Peyer's patch (tissue), 4 donors: ENCODE data around the gene RPL13A. TPM values are rescaled to one million over a fixed set of nuclear protein-coding genes. Genes with fewer than 3 reads are reported as not detected.
"Not testable (repeated sequence)": the region's sequence is repeated elsewhere in the genome, so short reads cannot be mapped to it uniquely, and the experiment has no call there.

Source experiments
- DNase-seq, 3 donors: peaks; one replicate each; pipeline ENCODE4 v3.0.0-alpha.2; 2017 to 2019
- H3K27ac ChIP-seq, 4 donors: fragments of 200-600 bp; sonication (generic); one replicate each; pipeline ENCODE4 v1.5.1; 2016 to 2019
- H3K27me3 ChIP-seq, 2 donors: fragments of 200-600 bp; sonication (generic); one replicate each; pipeline ENCODE4 v1.5.1; 2019
- H3K36me3 ChIP-seq, 3 donors: fragments of 200-600 bp; sonication (generic); one replicate each; pipeline ENCODE4 v1.5.1; 2016 to 2019
- H3K4me1 ChIP-seq, 4 donors: fragments of 200-600 bp; sonication (generic); one replicate each; pipeline ENCODE4 v1.5.1; 2016 to 2019
- H3K4me3 ChIP-seq, 4 donors: fragments of 200-600 bp; sonication (generic); 1 replicate in 3 of 4; 2 replicates in 1 of 4; pipeline ENCODE4 v1.5.1; 2016 to 2019; ENCODE audit warnings: mild to moderate bottlenecking in 1 of 4
- H3K9me3 ChIP-seq, 4 donors: fragments of 200-600 bp; sonication (generic); one replicate each; pipeline ENCODE4 v1.5.1; 2016 to 2019; ENCODE audit warnings: mild to moderate bottlenecking in 1 of 4
- POLR2A ChIP-seq, 2 donors: fragments of 450-650 bp; IDR thresholded peaks; one replicate each; pipeline ENCODE4 v1.5.1; 2017; ENCODE audit warnings: antibody characterized with exemption in 2 of 2, mild to moderate bottlenecking in 2 of 2, moderate library complexity in 2 of 2
- total RNA-seq, 4 donors: library from RNA; depleted of rRNA; stranded (reverse); fragments of >200 nt; gene quantifications; one replicate each; pipeline ENCODE4 v1.1.0, GENCODE V29; 2016
- TF ChIP-seq, protein P1 (sequence below), 6 experiments: fragments of 450-650 bp in 4 of 6; fragments of 200-600 bp in 2 of 6; sonication (generic) in 1 of 6; IDR thresholded peaks; one replicate each; pipeline ENCODE4 v1.5.1; 2017 to 2019; ENCODE audit warnings: antibody characterized with exemption in 6 of 6, mild to moderate bottlenecking in 3 of 6, moderate library complexity in 1 of 6

The RPL13A gene
- total RNA-seq, 4 donors from 2014 or later: 1,523 to 3,539 (median 1,798) TPM

DNA sequence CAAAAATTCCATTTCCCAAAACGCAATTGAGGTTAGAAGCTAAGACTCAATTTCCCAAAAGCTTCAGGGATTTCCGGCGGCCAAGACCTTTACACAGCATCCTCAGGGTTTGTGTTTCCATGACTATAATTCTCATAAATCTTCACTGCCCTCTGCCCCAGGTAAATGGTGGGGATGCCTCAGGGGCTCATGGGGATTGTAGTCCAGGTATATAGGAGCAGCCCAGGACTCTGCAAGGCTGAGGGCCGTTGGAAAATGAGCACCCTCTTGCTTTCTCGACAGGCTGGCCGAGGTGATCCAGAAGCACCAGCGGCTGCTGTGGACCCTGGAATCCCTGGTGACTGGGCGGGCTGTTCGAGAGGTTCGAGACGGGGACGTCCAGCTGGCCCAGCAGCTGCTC lies 28.0 kb upstream of the RPL13A start:
- H3K4me1 ChIP-seq: peaks cover 2 to 25% (median 5%) of the 10 kb centered on the region in 4 donors
- H3K4me3 ChIP-seq: no peak overlapping the region
- no peaks in the 10 kb centered on the region for H3K9me3 ChIP-seq
- no peak for DNase-seq
- TF ChIP-seq, protein P1, sequence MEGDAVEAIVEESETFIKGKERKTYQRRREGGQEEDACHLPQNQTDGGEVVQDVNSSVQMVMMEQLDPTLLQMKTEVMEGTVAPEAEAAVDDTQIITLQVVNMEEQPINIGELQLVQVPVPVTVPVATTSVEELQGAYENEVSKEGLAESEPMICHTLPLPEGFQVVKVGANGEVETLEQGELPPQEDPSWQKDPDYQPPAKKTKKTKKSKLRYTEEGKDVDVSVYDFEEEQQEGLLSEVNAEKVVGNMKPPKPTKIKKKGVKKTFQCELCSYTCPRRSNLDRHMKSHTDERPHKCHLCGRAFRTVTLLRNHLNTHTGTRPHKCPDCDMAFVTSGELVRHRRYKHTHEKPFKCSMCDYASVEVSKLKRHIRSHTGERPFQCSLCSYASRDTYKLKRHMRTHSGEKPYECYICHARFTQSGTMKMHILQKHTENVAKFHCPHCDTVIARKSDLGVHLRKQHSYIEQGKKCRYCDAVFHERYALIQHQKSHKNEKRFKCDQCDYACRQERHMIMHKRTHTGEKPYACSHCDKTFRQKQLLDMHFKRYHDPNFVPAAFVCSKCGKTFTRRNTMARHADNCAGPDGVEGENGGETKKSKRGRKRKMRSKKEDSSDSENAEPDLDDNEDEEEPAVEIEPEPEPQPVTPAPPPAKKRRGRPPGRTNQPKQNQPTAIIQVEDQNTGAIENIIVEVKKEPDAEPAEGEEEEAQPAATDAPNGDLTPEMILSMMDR (IDR thresholded peaks at IDR 0.05): no peak
- TF ChIP-seq POLR2A (IDR thresholded peaks at IDR 0.05): no peak
- H3K36me3 ChIP-seq: peaks cover 0 to 45% (median 0%) of the 10 kb centered on the region in 3 donors
- H3K27ac ChIP-seq: no peak overlapping the region
- H3K27me3 ChIP-seq: no peaks in the 10 kb centered on the region

DNA sequence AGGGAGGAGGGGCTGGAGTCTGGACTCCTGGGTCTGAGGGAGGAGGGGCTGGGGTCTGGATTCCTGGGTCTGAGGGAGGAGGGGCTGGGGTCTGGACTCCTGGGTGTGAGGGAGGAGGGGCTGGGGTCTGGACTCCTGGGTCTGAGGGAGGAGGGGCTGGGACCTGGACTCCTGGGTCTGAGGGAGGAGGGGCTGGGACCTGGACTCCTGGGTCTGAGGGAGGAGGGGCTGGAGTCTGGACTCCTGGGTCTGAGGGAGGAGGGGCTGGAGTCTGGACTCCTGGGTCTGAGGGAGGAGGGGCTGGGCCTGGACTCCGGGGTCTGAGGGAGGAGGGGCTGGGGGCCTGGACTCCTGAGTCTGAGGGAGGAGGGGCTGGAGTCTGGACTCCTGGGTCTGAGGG lies 26.3 kb upstream of the RPL13A start:
- not testable (repeated sequence) for DNase-seq

DNA sequence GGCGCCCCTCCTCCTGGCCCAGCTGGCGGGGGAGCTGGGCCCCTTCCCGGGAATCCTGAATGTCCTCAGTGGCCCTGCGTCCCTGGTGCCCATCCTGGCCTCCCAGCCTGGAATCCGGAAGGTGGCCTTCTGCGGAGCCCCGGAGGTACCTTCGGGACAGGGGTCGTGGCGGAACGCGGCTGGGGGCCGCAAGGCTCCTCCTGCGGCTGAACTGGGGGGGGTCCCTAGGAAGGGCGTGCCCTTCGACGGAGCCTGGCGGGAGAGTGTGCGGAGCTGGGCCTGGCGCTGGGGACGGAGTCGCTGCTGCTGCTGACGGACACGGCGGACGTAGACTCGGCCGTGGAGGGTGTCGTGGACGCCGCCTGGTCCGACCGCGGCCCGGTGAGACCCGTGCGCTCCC lies 25.8 kb upstream of the RPL13A start:
- peak in 1 of 3 donors; percentile 39 for DNase-seq

More for the DNA sequence above, 26.3 kb upstream of the RPL13A start:
- Histone ChIP-seq H3K4me1 (peaks cover 0 to 16% (median 2%) of the 10 kb centered on the region in 4 donors), H3K36me3 (peaks cover 0 to 63% (median 0%) of the 10 kb centered on the region in 3 donors)
- not testable (repeated sequence) for H3K9me3 ChIP-seq, H3K27me3 ChIP-seq, H3K27ac ChIP-seq, H3K4me3 ChIP-seq

DNA sequence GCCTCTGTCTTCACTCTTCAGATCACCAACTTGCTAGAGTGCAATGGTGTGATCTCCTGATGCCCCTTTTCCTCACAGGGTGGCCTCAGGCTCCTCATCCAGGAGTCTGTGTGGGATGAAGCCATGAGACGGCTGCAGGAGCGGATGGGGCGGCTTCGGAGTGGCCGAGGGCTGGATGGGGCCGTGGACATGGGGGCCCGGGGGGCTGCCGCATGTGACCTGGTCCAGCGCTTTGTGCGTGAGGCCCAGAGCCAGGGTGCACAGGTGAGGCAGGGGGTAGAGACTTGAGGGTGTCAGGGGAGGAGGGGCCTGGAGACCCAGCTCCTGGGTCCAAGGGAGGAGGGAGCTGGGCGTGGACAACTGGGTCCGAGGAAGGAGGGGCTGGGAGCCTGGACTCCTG lies 24.9 kb upstream of the RPL13A start:
- H3K4me1 ChIP-seq: peaks cover 0 to 9% (median 2%) of the 10 kb centered on the region in 4 donors
- no peak overlapping the region for H3K4me3 ChIP-seq
- no peaks in the 10 kb centered on the region for H3K27me3 ChIP-seq
- no peaks in the 10 kb centered on the region for H3K9me3 ChIP-seq
- DNase-seq: no peak
- no peak overlapping the region for H3K27ac ChIP-seq
- TF ChIP-seq POLR2A (IDR thresholded peaks at IDR 0.05): no peak
- TF ChIP-seq, protein P1 (IDR thresholded peaks at IDR 0.05): no peak
- H3K36me3 ChIP-seq: peaks cover 0 to 76% (median 0%) of the 10 kb centered on the region in 3 donors

More for the DNA sequence above, 25.8 kb upstream of the RPL13A start:
- H3K36me3 ChIP-seq: peaks cover 0 to 68% (median 0%) of the 10 kb centered on the region in 3 donors
- no peak for TF ChIP-seq POLR2A (IDR thresholded peaks at IDR 0.05)
- TF ChIP-seq, protein P1 (IDR thresholded peaks at IDR 0.05): no peak
- H3K4me1 ChIP-seq: peaks cover 0 to 15% (median 2%) of the 10 kb centered on the region in 4 donors
- H3K27ac ChIP-seq: no peak overlapping the region
- H3K27me3 ChIP-seq: no peaks in the 10 kb centered on the region
- no peak overlapping the region for H3K4me3 ChIP-seq
- no peaks in the 10 kb centered on the region for H3K9me3 ChIP-seq

DNA sequence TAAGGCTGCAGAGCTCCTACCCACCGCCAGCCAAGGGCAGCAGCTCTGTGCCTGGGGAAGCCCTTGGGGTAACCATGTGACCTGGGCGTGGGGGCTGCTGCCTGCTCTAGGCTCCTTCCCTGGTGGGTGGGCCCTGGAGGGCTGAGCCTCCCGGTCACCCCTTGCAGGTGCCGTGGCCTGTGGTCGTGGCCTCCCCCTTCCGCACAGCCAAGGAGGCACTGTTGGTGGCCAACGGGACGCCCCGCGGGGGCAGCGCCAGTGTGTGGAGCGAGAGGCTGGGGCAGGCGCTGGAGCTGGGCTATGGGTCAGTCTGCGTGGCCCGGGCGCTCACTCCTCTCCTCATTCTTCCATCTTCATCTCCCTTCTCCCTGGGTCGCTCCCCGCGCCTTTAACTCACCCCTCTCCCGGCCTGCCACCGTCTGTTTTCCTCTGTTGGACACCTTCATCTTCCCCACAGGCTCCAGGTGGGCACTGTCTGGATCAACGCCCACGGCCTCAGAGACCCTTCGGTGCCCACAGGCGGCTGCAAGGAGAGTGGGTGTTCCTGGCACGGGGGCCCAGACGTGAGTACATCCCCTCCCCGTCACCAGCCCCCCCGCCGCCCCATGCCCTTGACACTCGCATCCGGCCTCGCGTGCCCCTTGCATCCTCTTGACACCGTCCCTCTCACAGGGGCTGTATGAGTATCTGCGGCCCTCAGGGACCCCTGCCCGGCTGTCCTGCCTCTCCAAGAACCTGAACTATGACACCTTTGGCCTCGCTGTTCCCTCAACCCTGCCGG lies 23.3 kb upstream of the RPL13A start:
- Histone ChIP-seq H3K9me3 (no peaks in the 10 kb centered on the region), H3K27me3 (no peaks in the 10 kb centered on the region), H3K36me3 (peaks cover 0 to 77% (median 0%) of the 10 kb centered on the region in 3 donors), H3K27ac (no peak overlapping the region), H3K4me3 (no peak overlapping the region), H3K4me1 (peaks cover 0 to 8% (median 6%) of the 10 kb centered on the region in 4 donors)
- DNase-seq: peak in 1 of 3 donors; percentile 46
- TF ChIP-seq, protein P1 (IDR thresholded peaks at IDR 0.05): no peak
- no peak for TF ChIP-seq POLR2A (IDR thresholded peaks at IDR 0.05)

DNA sequence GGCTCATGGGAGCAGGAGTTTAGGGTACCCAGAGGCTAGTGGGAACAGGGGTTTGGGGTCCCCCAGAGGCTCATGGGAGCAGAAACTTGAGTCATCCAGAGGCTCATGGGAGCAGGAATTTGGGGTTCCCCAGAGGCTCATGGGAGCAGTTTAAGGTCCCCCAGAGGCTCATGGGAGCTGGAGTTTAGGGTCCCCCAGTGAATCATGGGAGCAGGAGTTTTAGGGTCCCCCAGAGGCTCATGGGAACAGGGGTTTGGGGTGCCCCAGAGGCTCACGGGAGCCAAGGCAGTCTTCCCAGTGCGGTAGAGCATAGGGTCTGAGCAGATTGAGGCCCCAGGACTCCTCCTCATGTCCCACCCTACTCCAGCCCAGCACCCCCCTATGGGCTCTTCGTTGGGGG lies 22.0 kb upstream of the RPL13A start:
- Histone ChIP-seq H3K9me3 (no peaks in the 10 kb centered on the region), H3K27me3 (no peaks in the 10 kb centered on the region), H3K4me3 (no peak overlapping the region), H3K36me3 (peaks cover 0 to 65% (median 0%) of the 10 kb centered on the region in 3 donors), H3K27ac (no peak overlapping the region), H3K4me1 (peaks cover 0 to 19% (median 17%) of the 10 kb centered on the region in 4 donors)
- DNase-seq: no peak
- TF ChIP-seq POLR2A (IDR thresholded peaks at IDR 0.05): no peak
- TF ChIP-seq, protein P1 (IDR thresholded peaks at IDR 0.05): no peak
